ENCODE results near the gene TENT4B.
"Not testable (repeated sequence)": the region's sequence is repeated elsewhere in the genome, so short reads cannot be mapped to it uniquely, and the experiment has no call there.

TENT4B gene

GRCh38 chr16:50152807-50153595, at the start of gene TENT4B:
Gene TENT4B, plus strand, starts transcription at chr16:50153306. Its CDS starts 316 bp downstream, at chr16:50153622.
- peak; percentile 84 for DNase-seq

- DNase-seq: no peak
Observed at GRCh38 chr16:50103764-50104163, 49.3 kb upstream of the TENT4B start.

GRCh38 chr16:50114357-50115129, 38.6 kb upstream of the TENT4B start:
- DNase-seq: no peak

- no peak for DNase-seq
Observed at GRCh38 chr16:50120711-50121110, 32.4 kb upstream of the TENT4B start.

- DNase-seq: no peak
Observed at GRCh38 chr16:50121278-50121677, 31.8 kb upstream of the TENT4B start.

- DNase-seq: no peak
Observed at GRCh38 chr16:50121721-50122445, 31.2 kb upstream of the TENT4B start.

- no peak for DNase-seq
Observed at GRCh38 chr16:50123417-50123816, 29.7 kb upstream of the TENT4B start.

- DNase-seq: no peak
Observed at GRCh38 chr16:50124769-50125168, 28.3 kb upstream of the TENT4B start.

- no peak for DNase-seq
Observed at GRCh38 chr16:50126183-50126582, 26.9 kb upstream of the TENT4B start.

GRCh38 chr16:50132571-50132970, 20.5 kb upstream of the TENT4B start:
- not testable (repeated sequence) for DNase-seq

- DNase-seq: no peak
Observed at GRCh38 chr16:50133214-50133613, 19.9 kb upstream of the TENT4B start.

GRCh38 chr16:50136399-50136798, 16.7 kb upstream of the TENT4B start:
- DNase-seq: no peak

- DNase-seq: no peak
Observed at GRCh38 chr16:50137268-50137667, 15.8 kb upstream of the TENT4B start.

GRCh38 chr16:50139580-50139979, 13.5 kb upstream of the TENT4B start:
- DNase-seq: no peak

GRCh38 chr16:50144211-50144610, 8.9 kb upstream of the TENT4B start:
- no peak for DNase-seq

GRCh38 chr16:50146479-50147435, 6.3 kb upstream of the TENT4B start:
- no peak for DNase-seq

GRCh38 chr16:50151322-50151721, 1.8 kb upstream of the TENT4B start:
- no peak for DNase-seq

- DNase-seq: no peak
Observed at GRCh38 chr16:50151756-50152155, 1.4 kb upstream of the TENT4B start.

- DNase-seq: peak; percentile 47
Observed at GRCh38 chr16:50152351-50152806, 727 bp upstream of the TENT4B start.

- no peak for DNase-seq
Observed at GRCh38 chr16:50153596-50154419, 702 bp downstream of the TENT4B start.

GRCh38 chr16:50154420-50154950, 1.4 kb downstream of the TENT4B start:
- DNase-seq: no peak

All from activated CD4-positive, alpha-beta T cell treated with anti-CD3 and anti-CD28 coated beads for 1 hour (primary cell).